Left lobe of liver (tissue), 2 donors: ENCODE results near the gene TRIM44. TPM values are rescaled to one million over a fixed set of nuclear protein-coding genes. Genes with fewer than 3 reads are reported as not detected.
"Not testable (repeated sequence)": the region's sequence is repeated elsewhere in the genome, so short reads cannot be mapped to it uniquely, and the experiment has no call there.

ENCODE experiments used
- ATAC-seq: fragments of 200-7000 bp; cut with Tn5 transposase; one replicate; pipeline ENCODE4 v1.9.1; 2020; ENCODE audit warnings: mild to moderate bottlenecking, moderate library complexity
- DNase-seq: peaks from one replicate; pipeline ENCODE4 v3.0.0-alpha.2; 2020; ENCODE audit warnings: low spot score
- total RNA-seq: library from RNA; stranded (reverse); gene quantifications from one replicate; pipeline ENCODE4 v1.2.1, GENCODE V29; 2021
- donor health status: DM: no; HTN: no; CAD: no; lungs with moderate emphysema.
- donor health status: DM: no; HTN: yes; CAD: no.

The TRIM44 gene
- total RNA-seq, 1 donor from 2014 or later: 30.8 TPM

DNA sequence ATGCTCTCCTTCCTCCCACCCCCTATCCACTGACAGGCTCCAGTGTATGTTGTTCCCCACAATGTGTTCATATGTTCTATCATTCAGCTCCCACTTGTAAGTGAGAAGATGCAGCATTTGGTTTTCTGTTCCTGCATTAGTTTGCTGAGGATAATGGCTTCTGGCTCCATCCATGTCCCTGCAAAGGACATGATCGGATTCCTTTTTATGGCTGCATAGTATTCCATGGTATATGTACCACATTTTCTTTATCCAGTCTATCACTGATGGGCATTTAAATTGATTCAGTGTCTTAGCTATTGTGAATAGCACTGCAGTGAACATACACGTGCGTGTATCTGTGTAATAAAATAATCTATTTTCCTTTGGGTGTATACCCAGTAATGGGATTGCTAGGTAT, 5.8 kb downstream of the TRIM44 start:
- not testable (repeated sequence) for DNase-seq, ATAC-seq

DNA sequence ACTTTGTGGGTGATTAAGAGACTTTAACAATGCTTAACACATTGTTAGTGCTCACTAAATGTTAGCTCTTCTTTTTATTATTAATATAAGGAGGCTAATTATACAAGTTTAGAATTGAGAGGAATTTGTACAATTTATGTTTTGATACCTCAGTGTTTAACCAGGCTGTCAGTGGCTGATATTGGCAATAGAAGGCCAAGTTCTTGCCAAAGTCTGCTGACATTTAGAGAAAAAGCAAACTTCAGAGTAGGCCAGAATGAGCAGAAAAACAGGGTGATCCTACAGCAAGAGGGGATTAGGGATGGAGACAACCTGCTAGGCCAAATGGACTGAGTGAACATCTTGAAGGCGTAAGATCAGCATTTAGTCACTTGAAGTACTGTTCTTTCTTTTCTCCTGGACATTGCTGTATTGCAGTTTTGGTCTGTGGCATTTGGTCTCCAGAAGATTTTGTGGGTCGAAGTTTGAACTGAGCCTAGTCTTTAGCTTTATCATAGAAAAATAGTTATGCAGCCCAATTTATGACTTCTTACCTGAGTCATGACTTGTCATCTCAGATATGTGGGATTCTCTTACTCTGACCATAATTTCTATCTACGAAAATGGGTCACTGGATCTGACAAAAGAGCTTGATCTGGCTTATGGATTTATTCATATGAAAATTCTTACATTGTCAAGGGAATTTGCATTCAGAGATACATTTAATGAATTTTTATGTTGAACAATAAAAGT, 9.0 kb downstream of the TRIM44 start:
- peak; percentile 77 for ATAC-seq
- DNase-seq: no peak

DNA sequence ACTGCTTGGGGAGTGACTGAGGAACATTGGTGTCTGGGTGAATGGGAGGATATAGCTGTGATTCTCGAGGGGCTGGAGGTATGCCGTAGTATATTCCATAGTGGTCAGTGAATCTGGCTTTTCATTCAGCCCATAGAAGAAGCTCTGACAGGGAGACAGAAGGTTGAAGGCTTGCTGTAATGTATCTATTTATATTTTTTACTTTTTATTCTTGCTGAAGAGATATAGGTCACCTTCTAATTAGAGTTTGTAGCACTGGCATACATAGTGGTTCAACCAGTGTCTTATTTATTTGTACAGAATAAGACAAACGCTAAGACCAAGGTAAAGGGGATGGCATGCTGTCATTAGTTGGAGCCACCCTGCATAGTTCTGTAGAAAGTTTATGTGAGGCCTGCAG, 10.0 kb downstream of the TRIM44 start:
- no peak for ATAC-seq
- DNase-seq: no peak

DNA sequence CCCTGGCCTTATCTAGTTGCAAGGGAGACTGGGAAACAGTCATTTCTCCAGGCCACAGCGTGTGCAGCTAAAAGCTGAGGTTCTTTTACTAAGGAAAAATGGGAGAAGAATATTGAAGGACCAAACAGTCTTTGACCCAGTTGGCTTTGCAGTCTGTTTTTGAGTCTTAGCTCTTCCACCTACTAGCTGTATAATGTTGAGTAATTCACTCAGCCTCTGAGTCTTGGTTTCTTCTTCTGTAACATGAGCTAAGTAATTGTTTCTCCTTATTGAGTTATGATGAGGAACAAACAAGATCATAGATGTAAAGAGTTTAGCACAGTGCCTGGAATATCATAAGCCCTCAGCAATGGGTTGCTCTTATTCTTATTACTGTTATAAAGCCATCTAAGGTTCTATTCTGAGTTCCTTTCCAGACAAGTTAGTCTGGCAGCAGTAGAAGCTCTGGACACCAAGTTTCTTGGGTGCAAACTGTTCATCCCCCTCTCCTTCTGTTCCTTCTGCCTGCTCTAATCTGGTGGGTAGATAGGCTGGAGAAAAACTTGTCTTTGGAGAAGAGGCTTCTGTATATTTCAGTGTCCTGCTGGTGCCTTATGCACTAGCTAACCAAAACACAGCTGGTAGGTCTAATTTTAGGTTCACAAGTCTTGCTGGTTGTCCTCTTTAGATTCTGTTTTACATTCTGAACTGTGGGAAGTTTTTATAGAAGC, 13.5 kb downstream of the TRIM44 start:
- peak; percentile 37 for ATAC-seq
- DNase-seq: no peak

DNA sequence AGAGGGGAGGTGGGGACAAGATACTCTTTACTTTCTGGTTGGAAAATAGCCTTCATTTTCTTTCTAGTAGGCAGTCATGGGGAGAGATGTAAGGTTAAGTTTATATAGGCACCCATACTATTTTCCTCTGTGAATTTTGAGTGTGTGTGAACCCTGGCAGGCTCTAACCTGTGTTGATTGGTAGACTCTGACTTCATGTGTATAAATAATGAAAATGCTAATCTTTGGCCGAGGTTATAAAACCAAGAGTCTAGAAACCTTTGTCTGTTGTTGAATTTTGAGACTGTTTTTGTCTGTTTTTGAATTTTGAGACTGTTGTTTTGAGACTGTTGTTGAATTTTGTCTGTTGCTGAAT, 14.0 kb downstream of the TRIM44 start:
- no peak for DNase-seq
- peak; percentile 57 for ATAC-seq

DNA sequence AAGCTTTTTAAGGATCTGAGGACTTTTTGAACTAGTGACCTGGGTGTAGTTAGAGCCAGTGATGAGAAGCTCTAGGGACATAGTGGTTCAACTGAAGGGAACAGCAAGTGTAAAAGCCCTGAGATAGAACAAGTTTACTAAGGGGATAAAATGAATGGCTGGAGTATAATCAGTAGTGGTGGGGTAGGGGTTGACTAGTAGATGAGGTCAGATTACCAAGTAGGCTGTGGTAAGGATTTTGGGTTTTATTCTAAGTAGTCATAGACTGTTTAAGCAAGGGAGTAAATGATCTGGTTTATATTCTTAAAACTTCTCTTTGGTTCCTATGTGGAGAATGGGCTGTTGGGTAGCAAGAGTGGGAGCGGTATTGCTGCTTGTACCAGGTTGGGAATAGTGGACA, 15.3 kb downstream of the TRIM44 start:
- DNase-seq (no peak), ATAC-seq (no peak)

DNA sequence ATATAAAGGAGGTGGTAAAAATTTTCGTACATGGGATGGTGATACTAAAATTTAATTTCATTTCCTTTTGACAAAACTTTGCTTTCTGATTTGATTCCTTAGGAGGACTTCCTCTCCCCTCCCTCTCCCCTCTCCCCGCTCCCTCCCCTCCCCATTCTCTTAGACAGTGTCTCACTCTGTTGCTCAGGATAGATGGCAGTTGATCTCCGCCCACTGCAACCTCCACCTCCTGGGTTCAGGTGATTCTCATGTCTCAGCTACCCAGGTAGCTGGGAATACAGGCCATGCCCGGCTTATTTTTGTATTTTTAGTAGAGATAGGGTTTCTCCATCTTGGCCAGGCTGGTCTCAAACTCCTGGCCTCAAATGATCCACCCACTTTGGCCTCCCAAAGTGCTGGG, 15.9 kb downstream of the TRIM44 start:
- ATAC-seq: no peak
- no peak for DNase-seq

DNA sequence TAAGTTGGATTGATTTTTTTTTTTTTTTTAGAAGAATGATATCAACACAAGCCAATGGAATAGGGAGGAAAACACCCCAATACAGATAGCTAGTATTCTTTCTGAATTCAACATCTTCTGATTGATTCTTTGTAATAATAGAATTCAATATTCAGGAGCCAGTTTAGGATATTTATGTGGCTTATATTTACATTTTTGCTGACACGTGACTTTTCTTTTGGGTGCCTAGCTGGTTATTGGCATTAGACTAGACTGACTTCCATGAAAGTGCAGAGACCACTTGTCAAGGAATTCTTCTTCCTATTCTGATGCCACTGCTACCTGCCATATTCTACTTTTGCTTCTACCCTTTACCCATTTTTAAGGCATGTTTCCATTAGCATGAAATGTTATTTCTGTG, 16.4 kb downstream of the TRIM44 start:
- DNase-seq (no peak), ATAC-seq (no peak)

DNA sequence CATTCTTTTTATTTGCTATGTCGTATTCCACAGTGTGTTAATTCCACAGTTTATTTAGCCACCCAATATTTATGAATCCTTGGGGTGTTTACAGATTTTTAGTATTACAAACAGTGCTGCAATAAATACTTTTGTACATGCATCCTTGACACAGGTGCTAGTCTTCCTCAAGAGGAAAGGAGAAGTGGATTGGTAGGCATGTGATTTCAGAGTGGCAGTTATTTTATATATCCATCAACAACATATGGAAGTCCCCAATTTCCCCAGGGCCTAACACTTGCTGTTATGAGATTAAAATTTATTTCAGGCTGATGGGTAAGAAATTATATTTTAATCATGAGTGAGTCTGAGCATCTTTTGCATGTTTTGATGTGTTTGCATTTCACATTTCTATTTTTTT, 17.9 kb downstream of the TRIM44 start:
- no peak for DNase-seq
- ATAC-seq: no peak

DNA sequence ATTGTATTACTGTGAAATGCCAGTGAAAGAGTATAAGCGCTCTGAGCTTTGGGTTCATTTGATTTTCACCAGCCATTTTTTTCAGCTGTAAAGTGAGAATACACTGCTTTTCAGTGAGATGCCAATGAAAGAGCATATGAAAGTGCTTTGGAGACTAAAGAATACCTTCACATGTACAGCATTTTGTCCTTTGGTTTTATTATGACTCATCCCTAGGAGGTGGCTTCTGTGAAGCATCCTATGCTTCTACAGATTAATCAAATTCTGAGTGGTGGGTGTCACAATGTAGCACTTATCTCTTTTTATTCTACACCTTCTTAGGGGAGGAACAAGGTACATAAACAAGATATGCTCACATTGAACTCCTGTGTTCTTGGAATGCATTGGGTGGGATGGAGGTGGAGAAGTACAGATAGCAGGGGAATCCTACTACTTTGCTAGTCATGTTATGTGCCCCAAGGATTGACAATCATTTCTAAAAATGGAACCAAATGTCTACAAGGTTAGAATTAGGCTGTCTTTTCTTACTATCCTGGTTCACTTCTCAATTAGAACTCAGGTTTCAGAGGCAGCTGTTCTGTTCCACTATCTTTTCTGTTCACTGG, 18.7 kb downstream of the TRIM44 start:
- ATAC-seq: no peak
- no peak for DNase-seq

DNA sequence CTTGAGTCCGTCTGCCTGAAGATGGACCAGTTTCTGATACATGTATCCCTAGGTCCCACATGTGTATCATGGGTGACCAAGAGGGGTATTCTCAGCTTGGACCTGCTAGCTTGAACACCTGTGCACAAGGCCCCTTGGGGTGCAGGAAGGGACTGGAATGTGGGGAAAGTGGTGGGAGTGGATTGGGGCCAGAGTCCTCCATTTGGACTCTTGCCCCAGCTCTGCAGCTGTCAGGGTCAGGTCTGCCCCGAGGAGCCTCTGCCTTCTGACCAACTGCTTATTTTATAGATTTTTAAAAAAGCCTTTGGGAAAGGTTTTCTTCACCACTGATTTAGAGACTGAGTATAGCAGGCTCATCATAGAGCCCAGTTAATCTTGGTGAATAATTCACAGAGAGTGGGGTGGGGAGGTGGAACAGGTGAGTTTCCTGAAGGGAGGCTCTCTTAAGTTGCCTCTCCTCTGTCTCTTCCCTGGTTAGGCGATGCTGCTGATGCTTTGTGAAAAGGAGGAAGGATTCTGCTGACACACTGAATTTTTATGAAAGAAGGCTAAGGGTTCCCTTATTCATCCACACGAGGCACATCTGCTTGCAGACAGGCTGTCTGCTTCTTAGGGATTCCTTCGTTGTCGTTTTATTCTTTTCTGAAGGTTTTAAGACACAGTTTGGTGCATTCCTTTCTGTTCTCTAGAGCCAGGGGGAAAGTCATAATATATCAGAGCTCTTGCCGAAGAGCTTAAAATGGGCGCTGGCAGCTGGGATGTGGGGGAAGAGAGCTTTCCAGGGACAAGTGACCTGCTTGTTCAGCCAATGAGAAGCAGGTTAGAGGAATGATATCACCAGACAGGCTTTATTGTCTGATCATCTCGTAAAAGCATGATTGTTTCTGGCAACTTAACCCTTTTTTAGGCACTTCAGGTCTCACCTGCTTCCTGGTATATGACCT, 19.9 kb downstream of the TRIM44 start:
- no peak for DNase-seq

DNA sequence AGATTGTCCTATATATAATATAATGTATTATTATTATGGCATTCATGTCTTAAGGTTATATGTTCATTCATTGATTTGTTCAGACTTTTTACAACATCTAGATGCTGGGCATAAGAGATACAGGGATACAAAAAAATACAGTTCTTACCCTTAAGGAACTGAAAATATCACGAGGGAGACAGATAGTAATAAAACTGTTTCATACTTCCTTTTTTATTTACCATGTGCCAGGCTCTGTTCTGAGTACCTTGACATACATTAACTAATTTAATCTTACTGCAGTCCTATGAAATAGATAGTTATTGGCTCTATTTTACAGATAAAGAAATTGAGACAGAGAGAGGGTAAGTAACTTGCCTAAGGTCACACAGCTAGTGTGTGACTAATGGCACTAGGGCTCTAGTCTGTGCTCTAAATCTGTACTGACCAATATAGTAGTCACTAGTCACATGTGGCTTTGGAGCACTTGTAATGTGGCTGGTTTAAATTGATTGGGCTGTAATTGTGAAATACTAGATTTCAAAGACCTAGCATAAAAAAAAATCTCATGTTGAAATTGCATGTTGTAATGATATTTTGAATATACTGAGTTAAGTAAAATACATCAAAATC, 21.3 kb downstream of the TRIM44 start:
- ATAC-seq: peak; percentile 77
- DNase-seq: no peak

More for the DNA sequence above, 19.9 kb downstream of the TRIM44 start:
- ATAC-seq: peak; percentile 66

DNA sequence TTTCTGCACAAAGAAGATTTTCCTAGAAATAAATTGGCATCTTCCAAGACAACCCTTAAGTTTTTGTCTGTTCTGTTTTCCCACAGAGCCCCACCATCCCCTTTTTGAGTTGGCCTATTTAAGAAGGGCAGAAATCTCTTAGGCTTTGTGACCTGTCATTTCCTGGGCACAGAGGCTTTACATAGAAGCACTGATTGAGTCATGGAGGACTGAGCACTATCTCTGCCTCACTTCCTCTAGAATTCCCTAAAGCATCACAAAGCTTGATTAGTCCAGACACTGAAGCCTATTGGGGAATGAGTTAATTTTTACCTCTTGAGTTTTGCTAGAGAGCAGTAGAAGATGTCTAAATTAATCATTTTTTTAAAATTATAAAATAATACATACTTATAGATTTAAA, 25.4 kb downstream of the TRIM44 start:
- ATAC-seq (no peak), DNase-seq (no peak)

DNA sequence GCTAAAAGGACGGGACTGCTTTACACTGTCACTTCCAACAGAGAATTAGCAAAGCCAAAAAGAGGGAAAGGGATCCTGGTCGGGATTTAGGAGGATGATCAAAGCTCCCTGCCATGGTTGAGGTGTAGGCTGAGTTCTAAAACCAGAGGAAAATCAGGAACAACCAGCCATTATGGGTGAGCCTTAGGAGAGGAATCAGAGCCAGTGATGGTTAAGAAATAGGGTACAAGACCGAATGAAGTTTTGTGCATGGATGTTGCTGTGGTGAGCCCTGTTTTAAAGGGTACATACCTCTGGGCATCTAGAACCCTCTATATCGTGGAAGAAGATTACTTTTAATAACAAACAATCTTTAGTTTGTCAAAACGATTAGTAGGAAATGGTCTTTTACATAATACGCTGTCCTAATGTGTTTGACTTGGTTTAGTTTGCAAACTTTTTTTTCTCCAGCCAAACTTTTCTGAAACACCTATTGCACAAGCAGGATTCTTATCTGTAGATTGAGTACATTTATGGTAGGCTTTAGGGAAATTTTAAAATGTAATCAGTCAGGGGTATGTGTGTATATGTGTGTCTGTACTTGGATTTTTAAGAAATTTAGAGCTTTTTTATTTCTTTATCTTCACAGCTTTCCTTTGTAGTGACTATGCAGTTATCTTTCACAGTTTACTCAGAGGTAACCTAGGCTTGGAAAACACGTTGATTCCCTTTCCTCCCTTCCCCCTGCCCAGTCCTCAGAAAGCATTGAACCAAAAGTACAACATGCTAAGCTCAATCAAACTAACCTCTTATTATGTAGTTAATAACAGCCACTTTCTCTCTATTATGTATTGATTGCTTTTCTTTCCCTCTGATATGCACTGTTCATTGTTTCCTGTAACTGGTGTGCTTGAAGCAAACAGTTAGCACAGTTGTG, 26.8 kb downstream of the TRIM44 start:
- DNase-seq (no peak), ATAC-seq (peak; percentile 79)

DNA sequence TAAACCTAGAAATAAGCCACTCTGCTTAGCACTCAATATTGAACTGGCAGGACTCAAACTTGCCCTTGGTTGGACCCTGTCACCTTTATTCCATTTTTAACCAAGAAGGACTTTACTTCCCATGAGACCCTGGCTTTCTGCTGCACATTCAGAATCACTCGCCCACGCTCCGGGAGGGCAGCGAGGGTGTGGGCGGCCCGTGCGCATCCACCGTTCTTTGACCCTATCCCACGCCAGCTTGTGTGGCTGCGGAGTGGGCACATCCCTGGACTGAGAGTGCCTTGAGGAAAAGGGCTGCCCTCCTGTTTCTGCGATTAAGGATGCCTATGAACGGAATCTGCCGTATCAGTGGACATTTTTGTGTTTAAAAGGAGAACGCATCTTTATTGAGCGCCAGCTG, 39.6 kb downstream of the TRIM44 start:
- no peak for DNase-seq
- ATAC-seq: no peak

DNA sequence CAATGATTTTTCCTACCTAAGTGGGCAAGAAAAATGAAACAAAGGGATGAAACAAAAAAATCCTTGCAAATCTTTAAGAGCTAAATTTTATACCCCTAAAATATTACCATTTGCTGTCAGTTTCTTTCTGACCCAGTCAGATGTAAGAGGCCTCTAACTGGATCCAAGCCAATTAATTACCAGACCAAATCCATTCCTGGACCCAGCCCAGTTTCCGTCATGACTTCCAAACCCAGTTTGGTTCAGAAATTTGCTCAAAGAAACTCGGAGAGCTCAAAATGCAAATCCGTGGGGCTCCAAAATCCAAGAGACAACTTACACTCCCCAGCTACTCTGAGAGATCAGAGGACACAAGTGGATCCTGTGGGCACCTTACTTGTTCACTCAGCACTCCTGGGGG, 46.8 kb downstream of the TRIM44 start:
- ATAC-seq (no peak), DNase-seq (no peak)

DNA sequence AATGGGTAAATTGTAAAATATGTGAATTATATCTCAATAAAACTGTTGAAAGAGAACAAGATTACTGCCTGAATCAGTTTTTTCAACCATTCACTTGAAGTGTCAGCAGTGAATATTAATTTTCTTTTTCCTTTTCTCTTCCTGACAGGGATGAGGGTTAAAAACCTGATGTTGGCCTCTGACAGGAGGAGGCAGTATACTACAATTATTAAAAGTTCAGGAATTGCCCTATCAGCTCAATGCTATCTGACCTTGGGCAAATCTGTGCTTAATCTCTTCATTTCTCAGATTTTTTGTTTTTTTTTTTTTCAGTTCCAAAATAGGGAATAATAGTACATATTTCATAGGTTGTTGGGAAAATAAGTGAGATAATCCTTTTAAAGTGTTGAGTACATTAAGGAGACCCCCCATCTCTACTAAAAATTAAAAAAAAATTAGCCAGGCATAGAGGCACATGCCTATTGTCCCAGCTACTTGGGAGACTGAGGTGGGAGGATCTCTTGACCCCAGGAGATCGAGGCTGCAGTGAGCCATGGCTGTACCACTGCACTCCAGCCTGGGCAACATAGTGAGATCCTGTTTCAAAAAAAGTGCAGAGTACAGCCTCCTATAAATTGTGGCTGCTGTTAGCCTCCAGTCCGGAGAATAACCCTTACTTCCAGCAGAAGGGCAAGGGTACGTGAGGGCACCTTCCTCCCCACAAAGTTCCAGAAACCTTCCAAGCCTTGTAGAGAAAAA, 48.8 kb downstream of the TRIM44 start:
- DNase-seq: no peak
- peak; percentile 76 for ATAC-seq

DNA sequence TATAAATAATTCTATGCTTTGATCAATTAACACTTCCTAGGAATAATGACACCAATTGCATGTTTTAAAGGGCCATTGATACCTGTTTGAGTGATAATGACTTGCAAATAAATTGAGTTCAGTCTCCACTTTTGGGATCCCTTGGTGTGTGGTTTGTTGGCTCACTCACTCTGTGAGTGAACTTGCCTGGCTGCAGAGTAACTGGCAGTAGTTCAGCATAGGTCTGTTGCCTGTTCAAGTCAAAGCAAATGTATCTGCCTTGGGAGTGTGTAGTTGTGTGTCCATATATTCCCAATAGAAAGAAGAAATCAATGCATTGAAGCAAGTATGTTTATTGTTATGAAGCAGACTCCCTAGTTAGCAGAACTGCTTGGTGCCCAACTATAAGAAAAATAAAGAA, 49.3 kb downstream of the TRIM44 start:
- ATAC-seq (peak; percentile 83), DNase-seq (no peak)

DNA sequence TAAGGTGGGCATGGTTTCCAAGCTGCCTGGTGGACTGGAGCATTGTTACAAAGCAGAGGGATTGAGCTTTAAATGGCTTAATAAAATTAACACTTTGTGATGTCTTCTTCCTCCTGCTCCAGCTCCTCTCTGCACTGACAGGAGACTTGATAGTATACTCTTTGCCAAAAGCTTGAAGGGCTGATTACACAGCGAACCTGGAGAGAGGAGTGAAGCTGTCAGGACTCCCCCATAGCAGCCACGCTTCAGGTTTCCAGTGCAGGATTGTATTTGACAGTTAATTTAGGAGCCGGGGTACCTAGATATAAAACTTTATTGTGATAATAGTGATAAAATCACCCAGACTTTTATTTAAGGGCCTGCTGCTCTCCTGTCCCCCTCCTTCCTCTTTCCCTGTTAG, 50.0 kb downstream of the TRIM44 start:
- DNase-seq (no peak), ATAC-seq (no peak)
